ENCODE results near the gene SOX6. TPM values are rescaled to one million over a fixed set of nuclear protein-coding genes. Genes with fewer than 3 reads are reported as not detected.

SOX6 gene
- total RNA-seq, 4 donors from 2014 or later, result 25.3 to 42.3 (median 37.4) TPM

GRCh38 chr11:15945726-15946125 is 410.6 kb downstream of the SOX6 start:
- DNase-seq, result no peak
- H3K27me3 ChIP-seq, result no peaks in the 10 kb centered on the region
- no peaks in the 10 kb centered on the region for H3K36me3 ChIP-seq
- peaks cover 0 to 5% of the 10 kb centered on the region in 2 donors for H3K4me1 ChIP-seq
- H3K27ac ChIP-seq, result no peak overlapping the region
- in situ Hi-C loops (cut with MboI; ENCODE audit: low sequenced_read_pairs in 4 of 4) (loop anchor here in 2 of 4 donors (10.0 to 25.0 kb wide), 2 partner anchors 667 to 669 kb away; no protein-coding TSS in a partner anchor), intact Hi-C loops (cut with DNase I; ENCODE audit: low total_unique reads) (no loop called here)
- no peak overlapping the region for H3K4me3 ChIP-seq
- ATAC-seq, result no peak
- TF ChIP-seq CTCF (IDR thresholded peaks at IDR 0.05 in 4 of 5, conservative IDR thresholded peaks at IDR 0.05 in 1 of 5), result no peak
- TF ChIP-seq POLR2A (IDR thresholded peaks at IDR 0.05), result no peak
- no peaks in the 10 kb centered on the region for H3K9me3 ChIP-seq

- no peak for DNase-seq
- Histone ChIP-seq H3K9me3 (no peaks in the 10 kb centered on the region), H3K36me3 (no peaks in the 10 kb centered on the region), H3K27me3 (no peaks in the 10 kb centered on the region), H3K4me1 (peaks cover 0 to 5% of the 10 kb centered on the region in 2 donors), H3K27ac (no peak overlapping the region), H3K4me3 (no peak overlapping the region)
- TF ChIP-seq CTCF (IDR thresholded peaks at IDR 0.05 in 4 of 5, conservative IDR thresholded peaks at IDR 0.05 in 1 of 5), result no peak
- no peak for TF ChIP-seq POLR2A (IDR thresholded peaks at IDR 0.05)
- intact Hi-C loops (cut with DNase I; ENCODE audit: low total_unique reads) (no loop called here), in situ Hi-C loops (cut with MboI; ENCODE audit: low sequenced_read_pairs in 4 of 4) (loop anchor here in 2 of 4 donors (10.0 to 25.0 kb wide), 2 partner anchors 668 to 670 kb away; no protein-coding TSS in a partner anchor)
- ATAC-seq, result no peak
These were observed 411.9 kb downstream of the SOX6 start for GRCh38 chr11:15944460-15944859.

- no peaks in the 10 kb centered on the region for H3K27me3 ChIP-seq
- ATAC-seq (no peak), DNase-seq (no peak)
- H3K36me3 ChIP-seq, result no peaks in the 10 kb centered on the region
- H3K27ac ChIP-seq, result no peak overlapping the region
- TF ChIP-seq POLR2A (IDR thresholded peaks at IDR 0.05) (no peak), CTCF (IDR thresholded peaks at IDR 0.05 in 4 of 5, conservative IDR thresholded peaks at IDR 0.05 in 1 of 5) (no peak)
- no peaks in the 10 kb centered on the region for H3K9me3 ChIP-seq
- no peak overlapping the region for H3K4me3 ChIP-seq
- peaks cover 0 to 5% of the 10 kb centered on the region in 2 donors for H3K4me1 ChIP-seq
- in situ Hi-C loops (cut with MboI; ENCODE audit: low sequenced_read_pairs in 4 of 4), result loop anchor here in 2 of 4 donors (10.0 to 25.0 kb wide), 2 partner anchors 669 to 671 kb away; no protein-coding TSS in a partner anchor
- intact Hi-C loops (cut with DNase I; ENCODE audit: low total_unique reads), result no loop called here
These were observed 412.7 kb downstream of the SOX6 start for GRCh38 chr11:15943418-15944197.

- Histone ChIP-seq H3K27me3 (no peaks in the 10 kb centered on the region), H3K4me1 (peaks cover 0 to 5% of the 10 kb centered on the region in 2 donors), H3K9me3 (no peaks in the 10 kb centered on the region), H3K36me3 (no peaks in the 10 kb centered on the region), H3K27ac (no peak overlapping the region), H3K4me3 (no peak overlapping the region)
- TF ChIP-seq POLR2A (IDR thresholded peaks at IDR 0.05) (no peak), CTCF (IDR thresholded peaks at IDR 0.05 in 4 of 5, conservative IDR thresholded peaks at IDR 0.05 in 1 of 5) (no peak)
- in situ Hi-C loops (cut with MboI; ENCODE audit: low sequenced_read_pairs in 4 of 4) (loop anchor here in 2 of 4 donors (10.0 to 25.0 kb wide), 2 partner anchors 669 to 672 kb away; no protein-coding TSS in a partner anchor), intact Hi-C loops (cut with DNase I; ENCODE audit: low total_unique reads) (no loop called here)
- DNase-seq, result no peak
- ATAC-seq, result no peak
These were observed 413.4 kb downstream of the SOX6 start for GRCh38 chr11:15942936-15943335.
